Measurements from ENCODE around the gene AP4M1. TPM values are rescaled to one million over a fixed set of nuclear protein-coding genes. Genes with fewer than 3 reads are reported as not detected.
A peak's percentile ranks its signal among the peaks of the same experiment; 100 is the strongest.

Gene AP4M1
- total RNA-seq, 3 donors from 2014 or later = 13.8 to 23.3 (median 18.7) TPM

- Histone ChIP-seq H3K36me3 (peaks cover 10% of the 10 kb centered on the region), H3K9me3 (peaks cover 4 to 6% of the 10 kb centered on the region in 2 donors), H3K27ac (no peak overlapping the region), H3K4me3 (no peak overlapping the region), H3K4me1 (peaks cover 0 to 7% of the 10 kb centered on the region in 2 donors), H3K27me3 (no peaks in the 10 kb centered on the region)
- intact Hi-C loops (cut with DNase I; ENCODE audit: low total_unique reads) = no loop called here
- no peak for DNase-seq (ENCODE audit: low spot score in 2 of 2)
- TF ChIP-seq CTCF (IDR thresholded peaks at IDR 0.05) (no peak), POLR2AphosphoS5 (IDR thresholded peaks at IDR 0.05) (no peak), POLR2A (IDR thresholded peaks at IDR 0.05) (no peak)
Measured at GRCh38 chr7:100077205-100077604, 24.2 kb upstream of the AP4M1 start.

- H3K27ac ChIP-seq = no peak overlapping the region
- no peak for TF ChIP-seq POLR2AphosphoS5 (IDR thresholded peaks at IDR 0.05)
- TF ChIP-seq POLR2A (IDR thresholded peaks at IDR 0.05) = no peak
- no peak for TF ChIP-seq CTCF (IDR thresholded peaks at IDR 0.05)
- H3K9me3 ChIP-seq = no peaks in the 10 kb centered on the region
- no peak overlapping the region for H3K4me3 ChIP-seq
- H3K36me3 ChIP-seq = no peaks in the 10 kb centered on the region
- intact Hi-C loops (cut with DNase I; ENCODE audit: low total_unique reads) = no loop called here
- H3K4me1 ChIP-seq = peaks cover 0 to 7% of the 10 kb centered on the region in 2 donors
- no peak for DNase-seq (ENCODE audit: low spot score in 2 of 2)
- H3K27me3 ChIP-seq = no peaks in the 10 kb centered on the region
Measured at GRCh38 chr7:100079024-100079560, 22.4 kb upstream of the AP4M1 start.

- peaks cover 0 to 7% of the 10 kb centered on the region in 2 donors for H3K4me1 ChIP-seq
- DNase-seq (ENCODE audit: low spot score in 2 of 2) = no peak
- H3K27me3 ChIP-seq = no peaks in the 10 kb centered on the region
- no peaks in the 10 kb centered on the region for H3K9me3 ChIP-seq
- H3K4me3 ChIP-seq = peak overlapping the region; percentile 75 to 99 (median 75)
- intact Hi-C loops (cut with DNase I; ENCODE audit: low total_unique reads) = loop anchor here (10.0 kb wide), 2 partner anchors 64 to 66 kb away; partner anchors contain the start of genes LAMTOR4 and ZKSCAN1
- H3K27ac ChIP-seq = peak overlapping the region; percentile 83 to 89
- no peak for TF ChIP-seq POLR2A (IDR thresholded peaks at IDR 0.05)
- no peak for TF ChIP-seq POLR2AphosphoS5 (IDR thresholded peaks at IDR 0.05)
- no peak for TF ChIP-seq CTCF (IDR thresholded peaks at IDR 0.05)
- no peaks in the 10 kb centered on the region for H3K36me3 ChIP-seq
Measured at GRCh38 chr7:100080907-100081534, 20.4 kb upstream of the AP4M1 start.

- Histone ChIP-seq H3K36me3 (no peaks in the 10 kb centered on the region), H3K4me1 (peaks cover 0 to 7% of the 10 kb centered on the region in 2 donors), H3K9me3 (no peaks in the 10 kb centered on the region), H3K27me3 (no peaks in the 10 kb centered on the region), H3K27ac (peak within 1 kb of the TSS; percentile 83 to 89), H3K4me3 (peak within 1 kb of the TSS; percentile 75 to 99 (median 75))
- peak; percentile 54 for TF ChIP-seq POLR2A (IDR thresholded peaks at IDR 0.05)
- peak; percentile 84 to 98 (median 95) for TF ChIP-seq CTCF (IDR thresholded peaks at IDR 0.05)
- peak; percentile 89 to 96 (median 95) for TF ChIP-seq POLR2AphosphoS5 (IDR thresholded peaks at IDR 0.05)
- peak; percentile 98 to 99 for DNase-seq (ENCODE audit: low spot score in 2 of 2)
- intact Hi-C loops (cut with DNase I; ENCODE audit: low total_unique reads) = loop anchor here (10.0 kb wide), 2 partner anchors 63 to 67 kb away; partner anchors contain the start of genes LAMTOR4 and ZKSCAN1
Measured at GRCh38 chr7:100081535-100082102, 19.8 kb upstream of the AP4M1 start, which contains the start of gene ZNF3. ZNF3 (minus strand) TSS chr7:100081723; CDS start chr7:100077357, 4,366 bp downstream.

GRCh38 chr7:100082978-100083377 is 18.5 kb upstream of the AP4M1 start:
- H3K27ac ChIP-seq = peak overlapping the region; percentile 83 to 89
- H3K4me3 ChIP-seq = no peak overlapping the region
- no peak for TF ChIP-seq POLR2AphosphoS5 (IDR thresholded peaks at IDR 0.05)
- no peak for TF ChIP-seq CTCF (IDR thresholded peaks at IDR 0.05)
- no peak for TF ChIP-seq POLR2A (IDR thresholded peaks at IDR 0.05)
- peaks cover 0 to 7% of the 10 kb centered on the region in 2 donors for H3K4me1 ChIP-seq
- no peak for DNase-seq (ENCODE audit: low spot score in 2 of 2)
- H3K36me3 ChIP-seq = no peaks in the 10 kb centered on the region
- H3K9me3 ChIP-seq = no peaks in the 10 kb centered on the region
- H3K27me3 ChIP-seq = no peaks in the 10 kb centered on the region
- intact Hi-C loops (cut with DNase I; ENCODE audit: low total_unique reads) = loop anchor here (10.0 kb wide), 2 partner anchors 62 to 68 kb away; partner anchors contain the start of genes LAMTOR4 and ZKSCAN1

All from breast epithelium (tissue), 4 donors.